ENCODE measurements around the gene BAG5.
"Not testable (repeated sequence)": the region's sequence is repeated elsewhere in the genome, so short reads cannot be mapped to it uniquely, and the experiment has no call there.

The BAG5 gene, protein sequence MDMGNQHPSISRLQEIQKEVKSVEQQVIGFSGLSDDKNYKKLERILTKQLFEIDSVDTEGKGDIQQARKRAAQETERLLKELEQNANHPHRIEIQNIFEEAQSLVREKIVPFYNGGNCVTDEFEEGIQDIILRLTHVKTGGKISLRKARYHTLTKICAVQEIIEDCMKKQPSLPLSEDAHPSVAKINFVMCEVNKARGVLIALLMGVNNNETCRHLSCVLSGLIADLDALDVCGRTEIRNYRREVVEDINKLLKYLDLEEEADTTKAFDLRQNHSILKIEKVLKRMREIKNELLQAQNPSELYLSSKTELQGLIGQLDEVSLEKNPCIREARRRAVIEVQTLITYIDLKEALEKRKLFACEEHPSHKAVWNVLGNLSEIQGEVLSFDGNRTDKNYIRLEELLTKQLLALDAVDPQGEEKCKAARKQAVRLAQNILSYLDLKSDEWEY

DNA sequence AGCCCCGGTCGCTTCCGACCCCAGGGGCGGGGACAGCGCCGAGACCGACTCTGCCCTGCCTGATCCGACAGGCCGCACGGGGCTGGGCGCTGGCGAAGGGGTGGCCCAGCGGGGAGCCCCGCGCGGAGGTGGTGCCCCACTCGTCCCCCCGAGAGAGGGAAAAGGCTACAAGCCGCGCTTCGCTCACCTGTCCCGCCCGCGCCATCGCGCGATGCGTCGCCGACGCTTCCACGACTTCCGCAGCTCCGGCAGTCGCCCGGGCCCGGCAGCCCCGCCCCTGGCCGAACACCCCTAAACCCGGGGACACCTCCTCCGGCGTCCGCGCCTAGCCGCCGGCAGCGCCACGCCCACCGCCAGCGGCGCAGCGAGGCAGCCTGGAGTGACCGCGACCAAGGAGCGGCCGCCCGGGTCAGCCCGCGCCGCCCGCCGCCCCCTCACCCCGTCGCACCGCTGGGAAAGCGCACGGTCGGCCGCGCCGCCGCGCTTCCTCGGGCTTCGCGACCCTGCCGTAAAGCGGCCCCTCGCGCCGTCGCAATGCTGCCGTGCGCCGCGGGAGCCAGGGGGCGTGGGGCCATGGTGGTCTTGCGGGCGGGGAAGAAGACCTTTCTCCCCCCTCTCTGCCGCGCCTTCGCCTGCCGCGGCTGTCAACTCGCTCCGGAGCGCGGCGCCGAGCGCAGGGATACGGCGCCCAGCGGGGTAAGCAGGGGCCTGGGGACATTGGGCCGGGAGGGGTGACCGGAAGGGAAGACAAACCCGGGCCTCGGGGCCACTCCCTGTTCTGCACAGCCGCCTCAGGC is at the start of gene BAG5, which contains the start of gene COA8:
TSS of gene BAG5 (minus strand) at position 229 of the 797 bp plus-strand sequence. CDS start 1,493 bp downstream, outside the sequence.
TSS of gene COA8 (plus strand) at position 532 of the 797 bp plus-strand sequence. CDS start at position 574, 42 bp downstream.
- in situ Hi-C loops (cut with HindIII; ENCODE audit: low sequenced_read_pairs) = no loop called here

DNA sequence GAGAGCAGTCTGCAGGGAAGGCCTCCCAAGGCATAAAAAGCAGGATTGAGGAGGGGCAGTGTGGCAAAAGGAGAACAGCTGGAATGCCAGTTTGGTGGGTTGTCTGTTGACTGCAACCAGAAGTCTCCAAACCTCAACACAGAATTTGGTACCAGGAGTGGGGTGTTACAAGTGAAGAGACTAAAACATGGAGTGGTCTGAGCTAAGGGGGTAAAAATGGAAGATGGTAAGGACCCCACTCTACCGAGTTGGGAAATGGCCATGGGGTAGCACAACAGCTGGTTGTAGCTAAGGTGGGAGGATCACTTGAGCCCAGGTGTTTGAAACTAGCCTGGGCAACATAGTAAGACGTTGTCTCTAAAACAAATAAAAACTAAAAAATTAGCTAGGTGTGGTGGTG is 48.8 kb upstream of the BAG5 start:
- in situ Hi-C loops (cut with HindIII; ENCODE audit: low sequenced_read_pairs) = no loop called here

DNA sequence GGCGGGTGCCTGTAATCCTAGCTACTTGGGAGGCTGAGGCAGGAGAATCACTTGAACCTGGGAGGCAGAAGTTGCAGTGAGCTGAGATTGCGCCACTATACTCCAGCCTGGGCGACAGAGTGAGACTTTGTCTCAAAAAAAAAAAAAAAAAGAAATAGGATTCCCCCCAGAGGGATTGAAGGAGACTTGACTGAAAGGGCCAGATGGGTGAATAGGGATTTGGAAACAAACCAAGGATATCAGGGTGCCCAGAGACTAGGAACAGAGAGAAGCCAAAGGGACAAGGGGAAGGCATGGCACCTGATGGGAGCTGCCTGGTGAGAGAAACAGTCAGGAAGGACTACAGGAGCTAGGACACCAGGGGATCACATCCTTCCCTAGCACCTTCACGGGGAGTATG is 46.6 kb upstream of the BAG5 start:
- in situ Hi-C loops (cut with HindIII; ENCODE audit: low sequenced_read_pairs) = not testable (repeated sequence)

DNA sequence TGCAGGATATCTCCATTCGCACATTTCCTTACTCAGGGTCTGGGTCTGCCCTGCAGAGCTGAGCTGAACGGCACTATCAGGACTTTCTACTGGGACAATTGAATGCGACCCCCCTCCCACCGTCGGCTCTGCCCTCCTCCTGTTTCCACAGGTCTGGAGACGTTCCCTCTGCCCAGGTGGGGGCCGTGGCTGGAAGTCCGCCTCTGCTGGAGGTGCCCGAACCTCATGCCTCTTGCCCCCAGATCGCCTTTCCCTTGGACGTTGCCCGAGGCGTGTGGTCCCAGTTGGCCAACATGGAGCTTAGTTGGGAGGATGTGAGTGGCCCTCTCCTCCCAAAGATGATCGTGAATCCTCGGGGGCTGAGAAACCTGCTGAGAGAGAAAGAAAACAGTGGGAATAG is 45.4 kb upstream of the BAG5 start:
- in situ Hi-C loops (cut with HindIII; ENCODE audit: low sequenced_read_pairs) = no loop called here

DNA sequence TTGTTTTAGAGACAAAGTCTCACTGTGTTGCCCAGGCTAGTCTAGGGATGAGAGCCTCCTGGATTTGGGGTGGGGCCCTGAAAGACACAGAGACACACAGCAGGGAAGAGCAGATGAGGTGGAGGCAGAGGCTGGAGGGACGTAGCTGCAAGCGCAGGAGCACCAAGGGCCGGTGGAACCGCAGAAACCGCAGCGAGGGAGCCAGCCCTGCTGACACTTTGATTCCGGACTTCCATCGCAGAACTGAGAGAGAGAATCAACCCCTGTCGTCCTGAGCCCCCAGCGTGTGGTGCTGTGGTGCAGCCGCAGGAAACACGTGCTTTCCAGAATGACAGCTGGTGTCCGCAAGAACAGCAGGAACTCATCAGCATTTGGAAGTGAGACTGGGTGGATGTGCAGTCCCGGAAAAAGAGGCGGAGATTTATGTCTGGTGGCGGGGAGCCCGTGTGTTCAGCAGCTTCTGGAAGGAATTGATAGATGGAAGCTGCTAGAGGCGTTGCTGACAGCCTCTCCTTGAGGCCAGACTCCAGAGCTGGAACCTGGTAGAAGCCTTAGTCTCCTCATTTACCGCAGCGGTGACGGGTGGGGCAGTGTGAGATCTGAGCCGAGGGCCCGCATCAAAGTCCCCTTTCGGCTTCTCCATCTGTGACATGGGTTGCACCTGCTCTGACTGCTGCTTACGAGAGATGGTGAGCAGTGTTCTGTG is 44.7 kb upstream of the BAG5 start:
- in situ Hi-C loops (cut with HindIII; ENCODE audit: low sequenced_read_pairs) = no loop called here

DNA sequence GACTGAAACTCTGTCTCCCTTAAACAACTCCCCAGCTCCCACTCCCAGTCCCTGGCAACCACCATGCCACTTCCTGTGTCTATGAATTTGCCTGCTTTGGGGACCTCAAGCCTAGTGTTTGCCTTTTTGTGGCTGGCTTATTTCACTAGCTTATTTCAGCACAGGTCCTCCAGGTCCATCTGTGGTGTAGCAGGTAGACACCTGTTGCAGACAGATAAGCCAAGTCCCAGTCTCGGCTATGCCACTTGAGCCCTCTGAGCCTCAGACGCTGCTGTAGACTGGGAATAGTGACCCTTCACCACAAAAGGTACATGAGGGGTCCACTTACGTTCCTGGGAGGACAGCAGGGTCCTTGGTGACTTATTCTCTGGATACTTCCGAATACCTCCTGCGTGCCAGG is 42.2 kb upstream of the BAG5 start:
- in situ Hi-C loops (cut with HindIII; ENCODE audit: low sequenced_read_pairs) = no loop called here

DNA sequence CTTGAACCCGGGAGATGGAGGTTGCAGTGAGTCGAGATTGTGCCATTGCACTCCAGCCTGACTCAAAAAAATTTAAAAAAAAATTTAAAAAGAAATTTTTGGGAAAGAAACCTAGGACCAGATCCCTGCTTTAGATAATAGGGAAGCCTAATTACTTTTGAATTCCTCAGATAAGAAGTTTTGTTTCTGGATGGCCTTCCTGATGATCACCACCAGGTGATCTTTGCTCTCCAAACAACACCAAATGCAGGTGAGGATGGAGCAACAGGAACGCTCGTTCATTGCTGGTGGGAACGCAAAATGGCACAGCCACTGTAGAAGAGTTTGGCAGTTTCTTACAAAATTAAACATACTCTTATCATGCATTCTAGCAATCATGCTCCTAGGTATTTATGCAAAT is 38.0 kb upstream of the BAG5 start:
- in situ Hi-C loops (cut with HindIII; ENCODE audit: low sequenced_read_pairs) = no loop called here

DNA sequence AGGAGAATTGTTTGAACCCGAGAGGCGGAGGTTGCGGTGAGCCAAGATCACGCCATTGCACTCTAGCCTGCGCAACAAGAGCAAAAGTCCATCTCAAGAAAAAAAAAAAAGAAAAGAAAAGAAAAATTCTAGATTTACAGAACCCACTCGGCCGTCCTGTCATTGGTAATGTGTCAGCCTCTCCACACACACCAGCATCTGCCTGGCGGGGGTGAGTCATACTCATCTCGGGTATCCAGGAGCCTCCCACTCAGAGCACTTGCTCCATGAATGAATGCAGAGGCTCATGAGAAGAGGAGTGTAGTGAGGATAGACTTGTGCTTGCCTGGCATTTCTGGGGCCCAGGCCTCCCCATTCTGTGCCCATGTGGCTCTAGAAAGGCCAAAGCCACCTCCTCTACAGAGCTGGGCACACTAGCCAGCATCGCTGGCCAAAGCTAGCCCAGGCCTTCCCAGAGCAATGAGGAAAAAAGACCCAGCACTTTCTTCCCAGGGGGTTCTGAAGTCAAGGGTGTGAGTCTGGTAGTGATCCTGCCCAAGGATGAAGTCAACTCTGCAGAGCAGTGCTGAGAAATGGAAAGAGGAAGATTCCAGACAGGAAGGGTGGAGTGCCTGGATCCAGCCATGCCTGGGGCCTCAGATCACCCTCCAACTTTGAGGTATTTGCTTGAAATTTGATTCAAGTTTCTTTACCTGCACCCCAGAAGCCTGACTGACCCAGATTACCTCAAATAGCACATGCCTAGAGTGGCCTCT is 35.3 kb upstream of the BAG5 start:
- in situ Hi-C loops (cut with HindIII; ENCODE audit: low sequenced_read_pairs) = no loop called here

DNA sequence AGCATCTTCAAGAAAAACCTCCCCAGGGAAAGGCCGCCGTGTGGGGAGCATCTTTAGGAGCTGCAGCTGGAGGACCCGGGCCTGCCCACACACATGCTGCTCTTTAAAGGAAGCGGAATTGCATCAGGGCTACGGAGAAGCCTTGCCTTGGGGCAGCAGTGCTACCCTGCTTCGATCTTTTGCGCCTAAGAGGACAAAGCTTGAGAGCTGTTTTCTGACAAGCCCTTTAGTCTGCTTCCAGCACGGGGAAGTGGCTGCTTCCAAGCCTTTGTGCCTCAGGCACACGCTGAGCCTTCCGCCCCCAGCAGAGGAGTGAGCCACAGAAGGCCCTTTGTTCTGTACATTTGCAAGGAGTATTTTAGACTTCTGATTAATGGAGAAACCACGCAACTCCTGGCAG is 31.8 kb upstream of the BAG5 start:
- in situ Hi-C loops (cut with HindIII; ENCODE audit: low sequenced_read_pairs) = loop anchor here (5.0 kb wide), 4 partner anchors 43 to 213 kb away; partner anchors contain the start of gene CKB

DNA sequence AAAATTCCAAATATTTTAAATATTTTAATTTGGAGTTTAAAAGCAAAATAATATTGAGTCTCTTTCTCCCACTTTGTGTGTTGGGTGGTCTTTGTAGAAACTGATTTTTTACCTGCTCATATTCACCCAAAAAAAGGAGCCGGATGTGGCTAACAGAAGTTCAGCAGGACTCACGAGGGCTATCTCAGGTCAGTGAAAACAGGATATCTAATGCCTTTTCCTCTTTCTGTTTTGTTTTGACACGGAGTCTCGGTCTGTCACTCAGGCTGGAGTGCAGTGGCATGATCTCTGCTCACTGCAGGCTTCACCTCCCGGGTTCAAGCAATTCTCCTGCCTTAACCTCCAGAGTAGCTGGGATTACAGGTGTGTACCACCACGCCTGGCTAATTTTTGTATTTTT is 31.1 kb upstream of the BAG5 start:
- in situ Hi-C loops (cut with HindIII; ENCODE audit: low sequenced_read_pairs) = loop anchor here (5.0 kb wide), 4 partner anchors 44 to 214 kb away; partner anchors contain the start of gene CKB

DNA sequence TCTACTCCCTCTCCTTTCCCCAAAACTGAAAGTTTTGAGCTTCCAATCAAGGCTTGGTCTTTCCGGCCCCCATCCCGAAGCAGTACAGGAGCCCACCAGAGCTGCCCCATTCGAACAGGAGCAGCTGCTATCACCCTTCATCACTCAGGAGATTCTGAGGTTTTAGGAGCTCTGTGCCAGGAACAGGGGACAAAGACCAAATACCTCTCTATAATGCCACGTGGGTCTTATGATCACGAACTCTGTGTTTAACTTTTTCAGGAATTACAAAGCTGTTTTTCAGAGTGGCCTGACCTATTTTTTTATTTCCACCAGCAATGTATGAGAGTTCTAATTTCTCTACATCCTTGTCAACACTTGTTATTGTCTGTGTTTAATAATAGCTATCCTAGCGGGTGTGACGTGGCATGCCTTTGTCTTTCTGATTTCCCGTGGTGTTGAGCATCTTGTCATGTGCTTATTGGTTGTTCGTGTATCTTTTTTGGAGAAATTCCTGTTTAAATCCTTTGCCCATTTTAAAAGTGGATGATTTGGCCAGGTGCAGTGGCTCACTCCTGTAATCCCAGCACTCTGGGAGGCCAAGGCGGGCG is 22.0 kb upstream of the BAG5 start:
- in situ Hi-C loops (cut with HindIII; ENCODE audit: low sequenced_read_pairs) = no loop called here

DNA sequence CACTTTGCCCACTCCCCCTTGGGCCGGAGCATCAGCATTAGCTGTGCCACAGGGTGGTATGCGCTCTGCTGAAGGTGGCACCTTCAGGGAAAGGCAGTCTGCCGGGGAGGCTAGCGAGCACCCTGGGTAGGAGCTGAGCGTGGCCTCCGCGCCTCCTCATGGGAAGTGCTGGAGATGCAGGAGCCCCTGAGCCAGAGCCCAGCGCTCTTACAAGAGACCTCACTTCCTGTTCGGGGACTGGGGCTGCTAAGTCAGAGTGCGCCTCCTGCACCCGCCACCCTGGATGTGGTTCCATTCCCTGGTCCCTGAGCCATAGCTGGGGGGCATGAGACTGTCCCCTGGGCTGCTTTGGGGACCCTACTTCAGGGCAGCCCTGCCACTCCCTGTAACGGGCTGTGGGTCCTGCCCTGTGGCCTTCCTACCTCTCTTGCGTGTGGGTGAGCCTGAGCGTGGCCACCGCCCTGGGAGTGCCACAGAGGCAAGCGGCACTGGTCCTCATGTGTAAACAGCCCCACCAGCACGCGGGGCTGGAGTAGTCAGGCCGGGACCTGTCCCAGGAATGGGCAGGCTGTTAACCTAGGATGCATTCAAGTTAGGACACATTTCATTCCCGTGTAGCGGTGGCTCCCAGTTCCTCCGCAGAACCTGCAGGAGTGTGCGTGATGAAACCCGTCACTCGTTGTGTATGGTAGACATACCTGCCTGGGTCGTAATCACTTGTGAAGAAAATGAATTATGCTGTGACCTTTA is 19.7 kb upstream of the BAG5 start:
- in situ Hi-C loops (cut with HindIII; ENCODE audit: low sequenced_read_pairs) = no loop called here

DNA sequence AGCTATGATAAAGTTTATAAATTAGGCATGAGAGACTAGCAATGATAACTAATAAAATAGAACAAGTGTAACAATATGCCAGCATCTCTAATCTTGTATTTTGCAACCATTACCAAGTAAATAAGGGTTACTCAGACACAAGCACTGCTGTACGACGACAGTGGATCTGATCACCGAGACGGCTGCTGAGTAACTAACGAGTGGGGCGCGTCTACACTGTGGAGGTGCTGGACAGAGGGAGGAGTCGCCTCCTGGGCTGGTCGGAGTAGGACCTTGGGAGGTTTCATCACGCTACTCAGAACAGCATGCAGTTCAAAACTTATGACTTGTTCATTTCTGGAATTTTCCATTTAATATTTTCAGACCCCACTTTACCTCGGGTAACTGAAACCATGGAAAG is 18.7 kb upstream of the BAG5 start:
- in situ Hi-C loops (cut with HindIII; ENCODE audit: low sequenced_read_pairs) = no loop called here

DNA sequence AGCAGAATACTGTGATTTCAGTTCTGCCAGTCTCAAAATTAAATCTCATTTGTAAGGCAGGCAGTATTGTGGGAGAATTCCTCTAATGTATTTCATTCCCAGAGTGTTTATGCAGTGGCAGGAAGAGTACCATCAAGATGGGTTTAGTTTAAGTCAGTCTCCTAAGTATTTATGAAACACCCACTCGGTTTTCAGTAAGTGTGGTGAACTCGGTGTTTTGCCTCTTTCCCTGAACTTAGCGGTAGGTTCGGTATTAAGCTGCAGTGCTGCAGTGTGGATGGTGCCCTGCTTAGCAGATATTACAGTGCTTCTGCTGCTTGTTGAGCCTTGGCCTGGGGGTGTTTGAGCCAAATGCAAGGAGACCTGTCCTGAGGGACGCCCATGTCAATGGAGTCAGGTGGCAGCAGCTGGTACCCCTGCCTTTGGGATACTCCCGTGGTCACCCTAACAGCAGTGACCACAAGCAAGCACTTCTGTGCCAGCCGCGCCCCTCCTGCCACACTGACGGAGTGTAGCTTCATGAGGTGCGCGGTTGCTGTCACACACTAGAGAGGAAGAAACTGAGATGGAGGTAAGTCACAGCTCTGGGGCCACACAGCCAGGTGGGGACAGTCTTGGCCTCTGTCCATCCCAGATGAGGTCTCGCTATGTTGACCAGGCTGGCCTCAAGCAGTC is 16.1 kb upstream of the BAG5 start:
- in situ Hi-C loops (cut with HindIII; ENCODE audit: low sequenced_read_pairs) = no loop called here

DNA sequence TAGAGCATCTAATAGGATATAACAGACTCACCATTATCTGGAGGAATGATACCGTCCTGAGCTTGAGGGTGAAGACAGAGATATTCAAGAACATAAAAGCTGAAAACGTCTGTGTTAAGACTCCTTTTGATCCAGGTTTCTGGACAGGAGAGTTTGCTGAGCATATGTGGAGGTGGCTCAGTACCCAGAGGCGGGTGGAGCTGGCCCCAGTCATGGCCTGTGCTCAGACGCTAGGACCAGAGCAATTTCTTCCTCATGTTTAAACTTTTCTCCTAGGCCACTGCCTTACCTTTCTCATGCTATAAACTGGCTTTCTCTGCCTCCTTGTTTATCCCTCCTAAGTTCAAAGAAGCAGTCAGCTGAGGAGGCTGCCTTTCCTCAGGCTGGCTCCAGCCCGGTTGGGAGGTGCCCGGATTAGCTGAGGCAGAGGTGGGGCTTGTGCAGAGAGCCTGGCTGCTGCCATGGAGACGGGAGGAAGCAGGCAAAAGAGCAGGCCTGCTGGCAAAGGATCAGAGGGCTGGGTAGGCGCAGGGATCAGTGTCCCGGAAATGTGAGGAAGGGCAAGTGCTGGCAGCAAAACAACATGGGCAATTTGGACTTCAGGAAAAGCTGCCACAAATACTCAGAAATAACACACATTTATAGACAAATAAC is 14.0 kb upstream of the BAG5 start:
- in situ Hi-C loops (cut with HindIII; ENCODE audit: low sequenced_read_pairs) = no loop called here

DNA sequence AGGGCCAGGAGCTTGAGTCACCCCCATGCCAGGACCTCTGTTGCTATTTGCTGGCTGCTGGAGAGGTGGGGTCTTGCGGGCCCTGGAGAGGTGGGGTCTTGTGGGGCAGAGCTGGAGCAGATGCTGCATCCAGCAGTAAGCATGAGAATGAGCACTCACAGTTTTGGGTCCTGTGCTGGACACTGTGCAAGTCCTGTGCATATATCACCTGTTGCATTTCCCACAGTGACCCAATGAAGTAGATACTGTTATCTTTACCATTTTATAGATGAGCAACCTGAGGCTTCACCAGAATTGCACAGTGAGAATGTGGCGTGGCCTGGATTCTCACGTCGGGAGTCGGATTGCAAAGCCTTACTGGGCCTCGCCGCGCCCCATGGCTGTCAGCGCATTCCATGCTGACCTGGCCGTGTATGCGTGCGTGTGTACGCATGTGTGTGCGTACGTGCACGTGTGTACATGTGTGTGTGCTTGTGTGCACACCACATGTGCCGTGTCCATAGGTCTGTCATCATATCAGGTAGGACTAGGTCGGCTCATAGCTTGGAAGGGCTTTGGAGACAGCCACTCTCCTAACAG is 12.3 kb upstream of the BAG5 start:
- in situ Hi-C loops (cut with HindIII; ENCODE audit: low sequenced_read_pairs) = no loop called here

DNA sequence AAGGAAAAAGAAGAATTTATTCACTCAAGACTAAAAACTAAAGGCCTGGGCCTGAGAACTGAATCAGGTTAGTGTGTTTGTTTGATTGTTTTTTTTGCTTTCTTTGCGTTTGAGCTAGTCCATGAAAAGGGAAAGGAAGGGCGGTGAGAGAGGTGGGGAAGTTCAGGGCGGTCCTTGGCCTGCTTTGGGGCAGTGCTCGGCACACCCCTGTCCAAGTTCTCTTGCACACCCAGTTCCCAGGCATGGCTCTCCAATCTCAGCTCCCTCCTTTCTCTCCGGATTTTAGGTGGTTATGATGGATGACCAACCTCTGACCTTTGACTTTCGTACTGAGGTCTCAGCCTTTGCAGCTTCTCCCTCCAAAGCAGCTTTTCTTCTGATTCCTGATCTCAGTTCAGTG is 11.6 kb upstream of the BAG5 start:
- in situ Hi-C loops (cut with HindIII; ENCODE audit: low sequenced_read_pairs) = no loop called here

DNA sequence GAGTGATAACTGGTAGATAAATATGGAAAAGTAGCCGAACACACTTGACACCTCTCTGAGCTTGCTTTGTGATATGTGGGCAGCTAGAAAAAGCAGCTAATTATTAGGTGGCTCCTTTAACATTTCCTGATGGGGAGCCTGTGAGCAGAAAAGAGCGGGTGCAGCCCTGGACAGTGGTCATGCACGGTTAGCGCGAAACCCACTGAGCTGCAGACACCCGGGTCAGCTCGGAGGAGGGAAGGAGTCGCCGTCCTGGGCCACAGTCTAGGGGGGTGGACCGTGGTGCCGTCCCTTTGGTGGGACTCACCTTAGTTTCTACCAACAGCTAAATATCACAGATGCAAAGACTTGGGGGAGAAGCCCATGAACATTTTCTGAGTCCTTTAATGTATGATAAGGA is 7.0 kb upstream of the BAG5 start:
- in situ Hi-C loops (cut with HindIII; ENCODE audit: low sequenced_read_pairs) = no loop called here
